ENCODE results near the gene PALS1. TPM values are rescaled to one million over a fixed set of nuclear protein-coding genes. Genes with fewer than 3 reads are reported as not detected.

PALS1 gene
- total and polyA plus RNA-seq, 2 donors (not counting 3 experiments of a cell fraction or from before 2014, with no cell fraction given): 5.2 to 22.0 TPM

DNA sequence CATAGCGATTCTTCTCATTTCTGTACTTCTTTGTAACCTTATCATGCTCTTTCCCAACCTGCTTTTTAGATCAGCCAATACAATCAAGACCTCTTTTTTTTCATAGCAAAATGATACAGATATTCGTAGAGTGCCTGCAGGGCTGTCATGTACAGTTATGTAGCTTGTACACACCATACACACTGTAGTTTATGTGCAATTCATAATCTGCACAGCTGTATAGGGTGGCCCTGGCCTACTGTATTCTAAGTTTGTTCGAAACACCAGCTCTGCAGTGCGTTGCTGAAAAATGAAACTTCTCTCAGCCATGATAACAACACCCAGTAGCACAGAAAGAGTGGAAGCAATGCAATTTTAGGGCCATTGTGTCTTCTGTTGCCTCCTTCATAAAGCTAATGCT lies 15.7 kb upstream of the PALS1 start:
- intact Hi-C loops (cut with micrococcal nuclease): no loop called here
- Histone ChIP-seq H3K4me1 (ENCODE audit: control insufficient read depth, extremely low read depth, insufficient read depth, low read length) (no peaks in the 10 kb centered on the region), H3K36me3 (ENCODE audit: control insufficient read depth in 2 of 2, extremely low read depth in 1 of 2, insufficient read depth in 2 of 2, low read length in 2 of 2) (no peaks in the 10 kb centered on the region), H3K4me2 (ENCODE audit: insufficient read depth, low read length) (no peak overlapping the region), H3K9ac (replicated peaks; ENCODE audit: extremely low read depth, insufficient read depth, low read length) (no peak overlapping the region), H3K79me2 (ENCODE audit: control insufficient read depth, insufficient read depth, low read length) (no peaks in the 10 kb centered on the region), H3K4me3 (replicated peaks in 1 of 3; ENCODE audit: insufficient read depth in 1 of 3, low read depth in 1 of 3, low read length in 3 of 3) (no peak overlapping the region), H4K20me1 (replicated peaks; ENCODE audit: control insufficient read depth, extremely low read depth, insufficient read depth, low read length) (no peaks in the 10 kb centered on the region), H2AFZ (ENCODE audit: low read depth, low read length) (no peak overlapping the region), H3K27me3 (ENCODE audit: control insufficient read depth in 2 of 2, insufficient read depth in 2 of 2, low read length in 2 of 2) (peaks cover 0 to 3% of the 10 kb centered on the region in 2 experiments), H3K9me1 (replicated peaks; ENCODE audit: control insufficient read depth, extremely low read depth, insufficient read depth, low read length) (no peaks in the 10 kb centered on the region), H3K9me3 (replicated peaks; ENCODE audit: control insufficient read depth, insufficient read depth, low read length) (no peaks in the 10 kb centered on the region), H3K27ac (ENCODE audit: insufficient read depth, low read depth, low read length) (no peak overlapping the region)
- CTCF ChIA-PET: interaction anchor here (0.6 to 1.9 kb wide), 2 partner anchors 21 to 60 kb away, joined by 3 to 5 read pairs; no protein-coding TSS in a partner anchor
- no TSS peak for BruUV-seq (replicated peaks)
- DNase-seq (ENCODE audit: low read depth, low spot score) (no peak), FAIRE-seq (no peak)
- POLR2A ChIA-PET: no interaction called here
- TF ChIP-seq POLR2AphosphoS5 (IDR thresholded peaks at IDR 0.05; ENCODE audit: insufficient read depth, low read depth, low read length) (no peak), MYC (IDR thresholded peaks at IDR 0.05; ENCODE audit: low read depth, low read length) (no peak), MAX (IDR thresholded peaks at IDR 0.05; ENCODE audit: insufficient read depth, insufficient read length) (no peak), GATA2 (IDR thresholded peaks at IDR 0.05; ENCODE audit: insufficient read depth, insufficient read length, low read depth, low read length) (no peak), EZH2 (IDR thresholded peaks at IDR 0.05; ENCODE audit: borderline replicate concordance, low read depth, low read length, severe bottlenecking) (no peak), FOS (IDR thresholded peaks at IDR 0.05; ENCODE audit: borderline replicate concordance, insufficient read depth, low read length) (no peak), CTCF (IDR thresholded peaks at IDR 0.05; ENCODE audit: extremely low read depth in 1 of 2, insufficient read depth in 1 of 2, low read depth in 1 of 2, low read length in 2 of 2) (no peak), POLR2A (IDR thresholded peaks at IDR 0.05; ENCODE audit: low read depth, low read length) (no peak), JUN (IDR thresholded peaks at IDR 0.05; ENCODE audit: borderline replicate concordance, insufficient read depth, insufficient read length, low read depth) (no peak)
- dilution Hi-C loops (cut with MboI; ENCODE audit: extremely low pct_ligation_motif_present, low sequenced_read_pairs): no loop called here
